H9 (cell line): ENCODE measurements around the gene COL4A1. TPM values are rescaled to one million over a fixed set of nuclear protein-coding genes. Genes with fewer than 3 reads are reported as not detected.
A peak's percentile ranks its signal among the peaks of the same experiment; 100 is the strongest.

Source experiments
- DNase-seq: peaks from one replicate; pipeline ENCODE4 v3.0.0-alpha.2; 2017
- H2AFZ ChIP-seq: one replicate; pipeline ENCODE4 v1.6.1; 2013; ENCODE audit warnings: mild to moderate bottlenecking, low read length, control low read depth, moderate library complexity
- H2AK5ac ChIP-seq: 2 replicates; pipeline ENCODE4 v1.6.1; 2013; ENCODE audit warnings: low read length, control low read depth, mixed read lengths; ENCODE audit not compliant: insufficient read length
- H2BK120ac ChIP-seq: one replicate; pipeline ENCODE4 v1.6.1; 2013; ENCODE audit warnings: low read depth, mild to moderate bottlenecking, low read length, control low read depth, inconsistent platforms; ENCODE audit not compliant: poor library complexity, severe bottlenecking
- H2BK12ac ChIP-seq: 2 replicates; pipeline ENCODE4 v1.6.1; 2013; ENCODE audit warnings: low read length, control low read depth, mixed read lengths, low read depth; ENCODE audit not compliant: insufficient read length
- H2BK15ac ChIP-seq: 2 replicates; pipeline ENCODE4 v1.6.1; 2013; ENCODE audit warnings: low read depth, low read length, control low read depth
- H2BK20ac ChIP-seq: one replicate; pipeline ENCODE4 v1.6.1; 2013; ENCODE audit warnings: low read depth, mild to moderate bottlenecking, low read length, control low read depth, inconsistent platforms; ENCODE audit not compliant: poor library complexity, severe bottlenecking
- H2BK5ac ChIP-seq: 2 replicates; pipeline ENCODE4 v1.6.1; 2013; ENCODE audit warnings: low read length, control low read depth, mixed read lengths; ENCODE audit not compliant: insufficient read length
- H3K14ac ChIP-seq: 2 replicates; pipeline ENCODE4 v1.6.1; 2013; ENCODE audit warnings: low read length, control low read depth; ENCODE audit not compliant: insufficient read depth
- H3K18ac ChIP-seq: 2 replicates; pipeline ENCODE4 v1.6.1; 2013; ENCODE audit warnings: low read depth, mild to moderate bottlenecking, mixed read lengths, low read length, control low read depth; ENCODE audit not compliant: insufficient read length
- H3K23ac ChIP-seq: 2 replicates; pipeline ENCODE4 v1.6.1; 2013; ENCODE audit warnings: low read length, control low read depth, mixed read lengths, low read depth; ENCODE audit not compliant: insufficient read length
- H3K23me2 ChIP-seq: 2 replicates; pipeline ENCODE4 v1.6.1; 2013; ENCODE audit warnings: low read depth, mild to moderate bottlenecking, mixed read lengths, low read length, control low read depth; ENCODE audit not compliant: insufficient read length, poor library complexity, severe bottlenecking
- H3K27ac ChIP-seq: 2 replicates; pipeline ENCODE4 v1.5.1; 2013; ENCODE audit warnings: low read length, control low read depth, mixed read lengths, low read depth; ENCODE audit not compliant: insufficient read length
- H3K27me3 ChIP-seq: 2 replicates; pipeline ENCODE4 v1.6.1; 2013; ENCODE audit warnings: low read length, control low read depth, inconsistent platforms; ENCODE audit not compliant: insufficient read depth
- H3K4ac ChIP-seq: 2 replicates; pipeline ENCODE4 v1.6.1; 2013; ENCODE audit warnings: low read depth, mild to moderate bottlenecking, control low read depth, inconsistent platforms, low read length, moderate library complexity
- H3K4me1 ChIP-seq: 2 replicates; pipeline ENCODE4 v1.6.1; 2013; ENCODE audit warnings: low read length, control low read depth, inconsistent platforms; ENCODE audit not compliant: insufficient read depth
- H3K4me2 ChIP-seq: 2 replicates; pipeline ENCODE4 v1.6.1; 2013; ENCODE audit warnings: low read length, control low read depth, mixed read lengths; ENCODE audit not compliant: insufficient read length, insufficient read depth
- H3K56ac ChIP-seq: 2 replicates; pipeline ENCODE4 v1.6.1; 2013; ENCODE audit warnings: low read depth, mild to moderate bottlenecking, mixed read lengths, low read length, control low read depth; ENCODE audit not compliant: insufficient read length
- H3K79me1 ChIP-seq: 2 replicates; pipeline ENCODE4 v1.6.1; 2013; ENCODE audit warnings: low read depth, mild to moderate bottlenecking, moderate library complexity, low read length, control low read depth, inconsistent platforms; ENCODE audit not compliant: insufficient read depth, poor library complexity, severe bottlenecking
- H3K79me2 ChIP-seq: 2 replicates; pipeline ENCODE4 v1.6.1; 2013; ENCODE audit warnings: low read length, control low read depth, inconsistent platforms; ENCODE audit not compliant: insufficient read depth
- H3K9ac ChIP-seq: 2 replicates; pipeline ENCODE4 v1.6.1; 2013; ENCODE audit warnings: low read length, control low read depth, mixed read lengths; ENCODE audit not compliant: insufficient read length; ENCODE audit errors: extremely low read depth
- H3K9me3 ChIP-seq: one replicate; pipeline ENCODE4 v1.6.1; 2013; ENCODE audit warnings: low read depth, low read length, inconsistent platforms; ENCODE audit not compliant: control insufficient read depth
- H3T11ph ChIP-seq: one replicate; pipeline ENCODE4 v1.6.1; 2013; ENCODE audit warnings: mild to moderate bottlenecking, low read length, control low read depth, inconsistent platforms
- H4K20me1 ChIP-seq: one replicate; pipeline ENCODE4 v1.6.1; 2013; ENCODE audit not compliant: control insufficient read depth, insufficient read length, insufficient read depth
- H4K5ac ChIP-seq: 2 replicates; pipeline ENCODE4 v1.6.1; 2013; ENCODE audit warnings: low read depth, mild to moderate bottlenecking, mixed read lengths, low read length, control low read depth; ENCODE audit not compliant: insufficient read length
- H4K8ac ChIP-seq: replicated peaks from 2 replicates; pipeline ENCODE4 v1.6.1; 2013; ENCODE audit warnings: low read length, control low read depth, mixed read lengths, low read depth; ENCODE audit not compliant: insufficient read length
- H4K91ac ChIP-seq: 2 replicates; pipeline ENCODE4 v1.6.1; 2013; ENCODE audit warnings: low read depth, mild to moderate bottlenecking, moderate library complexity, mixed read lengths, low read length, control low read depth; ENCODE audit not compliant: insufficient read length
- H3K27ac Mint-ChIP-seq, 3 experiments: 2 replicates in 2 of 3; 3 replicates in 1 of 3; pipeline ENCODE4 v1.8.0; 2020 to 2021; ENCODE audit warnings: mixed read lengths in 3 of 3, mild to moderate bottlenecking in 1 of 3, moderate library complexity in 1 of 3
- H3K27me3 Mint-ChIP-seq: 2 replicates; pipeline ENCODE4 v1.8.0; 2021; ENCODE audit warnings: low read depth, mild to moderate bottlenecking, moderate library complexity, mixed read lengths
- H3K36me3 Mint-ChIP-seq, 3 experiments: 2 replicates in 2 of 3; 3 replicates in 1 of 3; pipeline ENCODE4 v1.8.0; 2020 to 2021; ENCODE audit warnings: low read depth in 3 of 3, mixed read lengths in 3 of 3; ENCODE audit not compliant: insufficient read depth in 1 of 3
- H3K4me1 Mint-ChIP-seq, 2 experiments: 2 replicates each; pipeline ENCODE4 v1.8.0; 2020; ENCODE audit warnings: mixed read lengths in 2 of 2
- H3K4me3 Mint-ChIP-seq, 2 experiments: 2 replicates in 1 of 2; 3 replicates in 1 of 2; pipeline ENCODE4 v1.8.0; 2020 to 2021; ENCODE audit warnings: mild to moderate bottlenecking in 2 of 2, mixed read lengths in 2 of 2, moderate library complexity in 1 of 2
- H3K9me3 Mint-ChIP-seq, 2 experiments: 2 replicates in 1 of 2; 3 replicates in 1 of 2; pipeline ENCODE4 v1.8.0; 2020; ENCODE audit warnings: mild to moderate bottlenecking in 2 of 2, mixed read lengths in 2 of 2, moderate library complexity in 1 of 2
- CTCF ChIP-seq: fragments of 200-600 bp; sonication (generic); conservative IDR thresholded peaks from 3 replicates; pipeline ENCODE4 v1.8.0; 2021; ENCODE audit warnings: antibody characterized with exemption, mild to moderate bottlenecking
- WGBS: extraction: QIAGEN DNeasy Blood & Tissue Kit; methylation state at CpG from one replicate; pipeline ENCODE4 v1.1.7; 2013; ENCODE audit warnings: missing lambda C conversion rate, low lambda C conversion rate, mixed read lengths; ENCODE audit not compliant: insufficient read length; ENCODE audit errors: extremely low coverage; 5-methylcytosine and 5-hydroxymethylcytosine counted together
- total RNA-seq: library from RNA; stranded (reverse); gene quantifications from 2 replicates; pipeline ENCODE4 v1.2.1, GENCODE V29; 2021

Gene COL4A1
- total RNA-seq, 1 experiment from 2014 or later, result 73.1 TPM

DNA sequence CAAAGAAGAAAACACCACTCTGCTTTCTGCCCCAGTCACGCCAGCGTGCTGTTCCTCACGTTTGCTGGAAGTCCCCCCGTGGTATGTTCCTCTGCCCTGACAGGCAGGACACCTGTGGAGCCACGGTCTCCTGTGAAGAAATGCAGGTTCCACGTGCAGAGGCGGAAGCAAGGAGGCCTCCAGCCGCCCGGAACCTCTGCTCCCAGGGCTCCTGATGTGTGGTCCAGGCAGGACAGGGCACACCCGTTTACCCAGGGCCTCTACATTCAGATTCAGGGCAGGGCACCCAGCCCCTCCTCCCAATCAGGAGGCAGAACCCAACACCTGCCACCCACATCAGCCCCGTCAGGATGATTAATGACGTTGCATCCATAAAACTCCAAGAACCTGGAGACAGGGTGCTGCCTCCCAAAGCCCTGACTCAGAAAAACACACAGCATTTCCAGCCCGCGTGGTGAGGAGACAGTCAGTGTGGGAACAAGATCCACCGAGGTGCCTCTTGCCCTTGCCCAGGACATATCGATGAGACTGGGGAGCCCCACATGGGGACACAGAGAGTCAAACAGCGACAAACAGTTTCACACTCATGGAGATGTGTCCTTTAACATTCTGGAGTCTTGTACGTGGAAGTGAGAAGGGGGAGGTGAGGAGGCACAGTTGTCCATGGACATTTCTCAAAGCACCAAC, 76.2 kb downstream of the COL4A1 start:
- H3K9ac ChIP-seq, result no peak overlapping the region
- no peaks in the 10 kb centered on the region for H3K9me3 Mint-ChIP-seq
- H3K27me3 ChIP-seq, result no peaks in the 10 kb centered on the region
- H4K5ac ChIP-seq, result no peak overlapping the region
- no peak for TF ChIP-seq CTCF
- H3K4me1 Mint-ChIP-seq, result peaks cover 0 to 10% of the 10 kb centered on the region in 2 experiments; a peak in 2 of 4 replicates
- no peaks in the 10 kb centered on the region; the same call in 1 of the 2 replicates for H3K4me1 ChIP-seq
- H3K36me3 Mint-ChIP-seq, result no peaks in the 10 kb centered on the region
- H3K4me2 ChIP-seq, result no peak overlapping the region
- H3K27ac ChIP-seq, result no peak overlapping the region
- H4K20me1 ChIP-seq, result no peaks in the 10 kb centered on the region
- no peak overlapping the region for H4K91ac ChIP-seq
- H3K14ac ChIP-seq, result no peak overlapping the region; the same call in 1 of the 2 replicates
- DNase-seq, result no peak
- H2BK5ac ChIP-seq, result no peak overlapping the region
- H2BK15ac ChIP-seq, result no peak overlapping the region
- no peaks in the 10 kb centered on the region for H3K9me3 ChIP-seq
- H3K18ac ChIP-seq, result no peak overlapping the region
- no peak overlapping the region for H3T11ph ChIP-seq
- no peaks in the 10 kb centered on the region for H3K23me2 ChIP-seq
- WGBS, result no CpG with 5 or more reads among the region's 18 CpGs
- no peak overlapping the region for H2AK5ac ChIP-seq
- H2BK120ac ChIP-seq, result no peak overlapping the region
- no peak overlapping the region for H2BK12ac ChIP-seq
- no peak overlapping the region for H2BK20ac ChIP-seq
- no peaks in the 10 kb centered on the region for H3K79me2 ChIP-seq
- H2AFZ ChIP-seq, result no peak overlapping the region
- no peak overlapping the region for H3K23ac ChIP-seq
- H3K56ac ChIP-seq, result no peak overlapping the region
- H3K79me1 ChIP-seq, result no peaks in the 10 kb centered on the region
- peak overlapping the region in 2 of 3 experiments; percentile 30 to 55; a peak in 2 of 7 replicates for H3K27ac Mint-ChIP-seq
- H3K27me3 Mint-ChIP-seq, result no peaks in the 10 kb centered on the region
- H3K4me3 Mint-ChIP-seq, result no peak overlapping the region
- no peak overlapping the region for H4K8ac ChIP-seq
- H3K4ac ChIP-seq, result no peak overlapping the region
